ENCODE data around the gene MAST3. TPM values are rescaled to one million over a fixed set of nuclear protein-coding genes. Genes with fewer than 3 reads are reported as not detected.

Gene MAST3
- polyA plus RNA-seq, 3 donors = 6.8 to 34.0 (median 12.4) TPM

DNA sequence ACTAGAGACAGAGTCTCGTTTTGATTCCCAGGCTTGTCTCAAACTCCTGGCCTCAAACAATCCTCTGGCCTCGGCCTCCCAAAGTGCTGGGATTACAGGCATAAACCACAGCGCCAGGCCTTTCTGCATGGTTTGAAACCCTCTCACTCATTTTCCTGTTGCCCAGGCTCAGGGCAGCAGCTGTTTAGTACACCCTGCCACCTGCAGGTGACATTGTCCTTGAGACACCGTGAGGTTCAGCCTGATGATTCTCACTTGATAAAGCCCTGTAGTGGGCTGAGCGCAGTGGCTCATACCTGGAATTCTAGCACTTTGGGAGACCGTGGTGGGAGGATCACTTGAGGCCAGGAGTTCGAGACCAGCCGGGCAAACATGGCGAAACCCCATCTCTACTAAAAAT is 23.4 kb upstream of the MAST3 start:
- intact Hi-C loops (cut with micrococcal nuclease) = no loop called here
- Histone ChIP-seq H2AFZ (ENCODE audit: insufficient read depth, low read depth, low read length, poor library complexity, severe bottlenecking) (no peak overlapping the region), H3K4me2 (replicated peaks; ENCODE audit: extremely low read depth, low read length, poor library complexity, severe bottlenecking) (no peak overlapping the region), H3K9ac (ENCODE audit: insufficient read depth, low read length, poor library complexity, severe bottlenecking) (no peak overlapping the region), H4K20me1 (ENCODE audit: insufficient read depth, low read length) (no peaks in the 10 kb centered on the region), H3K4me3 (replicated peaks in 1 of 3; ENCODE audit: low read depth in 2 of 3, low read length in 3 of 3) (no peak overlapping the region), H3K27me3 (ENCODE audit: control insufficient read depth in 2 of 2, insufficient read depth in 2 of 2, low read length in 2 of 2) (no peaks in the 10 kb centered on the region), H3K36me3 (replicated peaks in 1 of 2; ENCODE audit: control insufficient read depth in 1 of 2, insufficient read depth in 2 of 2, low read length in 2 of 2) (peaks cover 5 to 23% of the 10 kb centered on the region in 2 donors), H3K9me3 (replicated peaks in 1 of 2; ENCODE audit: control insufficient read depth in 1 of 2, insufficient read depth in 1 of 2, low read length in 2 of 2) (no peaks in the 10 kb centered on the region), H3K4me1 (ENCODE audit: control insufficient read depth in 1 of 2, insufficient read depth in 2 of 2, low read length in 2 of 2) (no peaks in the 10 kb centered on the region), H3K27ac (ENCODE audit: low read depth in 1 of 2, low read length in 2 of 2) (no peak overlapping the region), H3K79me2 (ENCODE audit: insufficient read depth, low read length) (no peaks in the 10 kb centered on the region)
- Mint-ChIP-seq H3K9me3 (peaks cover 0 to 2% (median 0%) of the 10 kb centered on the region in 7 donors), H3K36me3 (peaks cover 37 to 50% of the 10 kb centered on the region in 2 donors), H3K27me3 (ENCODE audit: low read depth in 3 of 3) (peaks cover 0 to 6% (median 3%) of the 10 kb centered on the region in 3 donors), H3K4me1 (no peaks in the 10 kb centered on the region), H3K4me3 (no peak overlapping the region), H3K27ac (no peak overlapping the region)
- DNase-seq = no peak
- WGBS (ENCODE audit: insufficient coverage) = 86% methylated on average over 7 of the region's 9 CpGs
- TF ChIP-seq, protein P1, sequence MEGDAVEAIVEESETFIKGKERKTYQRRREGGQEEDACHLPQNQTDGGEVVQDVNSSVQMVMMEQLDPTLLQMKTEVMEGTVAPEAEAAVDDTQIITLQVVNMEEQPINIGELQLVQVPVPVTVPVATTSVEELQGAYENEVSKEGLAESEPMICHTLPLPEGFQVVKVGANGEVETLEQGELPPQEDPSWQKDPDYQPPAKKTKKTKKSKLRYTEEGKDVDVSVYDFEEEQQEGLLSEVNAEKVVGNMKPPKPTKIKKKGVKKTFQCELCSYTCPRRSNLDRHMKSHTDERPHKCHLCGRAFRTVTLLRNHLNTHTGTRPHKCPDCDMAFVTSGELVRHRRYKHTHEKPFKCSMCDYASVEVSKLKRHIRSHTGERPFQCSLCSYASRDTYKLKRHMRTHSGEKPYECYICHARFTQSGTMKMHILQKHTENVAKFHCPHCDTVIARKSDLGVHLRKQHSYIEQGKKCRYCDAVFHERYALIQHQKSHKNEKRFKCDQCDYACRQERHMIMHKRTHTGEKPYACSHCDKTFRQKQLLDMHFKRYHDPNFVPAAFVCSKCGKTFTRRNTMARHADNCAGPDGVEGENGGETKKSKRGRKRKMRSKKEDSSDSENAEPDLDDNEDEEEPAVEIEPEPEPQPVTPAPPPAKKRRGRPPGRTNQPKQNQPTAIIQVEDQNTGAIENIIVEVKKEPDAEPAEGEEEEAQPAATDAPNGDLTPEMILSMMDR (IDR thresholded peaks at IDR 0.05) = no peak

DNA sequence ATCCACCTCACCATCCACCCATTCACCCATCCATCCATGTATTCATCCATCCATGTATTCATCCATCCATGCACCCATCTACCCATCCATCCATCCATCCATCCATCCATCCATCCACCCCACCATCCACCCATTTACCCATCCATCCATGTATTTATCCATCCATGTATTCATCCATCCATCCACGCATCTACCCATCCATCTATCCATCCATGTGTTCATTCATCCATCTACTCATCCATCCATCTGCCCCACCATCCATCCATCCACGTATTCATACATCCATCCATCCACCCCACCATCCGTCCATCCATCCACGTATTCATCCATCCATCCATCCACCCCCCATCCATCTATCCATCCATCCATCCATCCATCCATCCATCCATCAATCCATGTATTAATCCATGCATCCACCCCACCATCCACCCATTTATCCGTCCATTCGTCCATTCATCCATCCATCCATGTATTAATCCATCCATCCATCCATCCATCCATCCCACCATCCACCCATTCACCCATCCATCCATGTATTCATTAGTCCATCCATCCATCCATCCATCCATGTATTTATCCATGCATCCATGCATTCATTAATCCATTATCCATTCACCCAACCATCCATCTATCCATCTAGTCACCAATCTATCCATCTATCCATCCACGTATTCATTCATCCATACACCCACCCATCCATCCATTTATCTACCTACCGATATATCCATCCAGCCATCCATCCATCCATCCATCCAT is 13.5 kb upstream of the MAST3 start:
- H3K4me3 ChIP-seq (replicated peaks in 1 of 3; ENCODE audit: low read depth in 2 of 3, low read length in 3 of 3) = no peak overlapping the region
- Mint-ChIP-seq H3K9me3 (peaks cover 0 to 9% (median 0%) of the 10 kb centered on the region in 7 donors), H3K4me3 (no peak overlapping the region), H3K4me1 (peaks cover 32% of the 10 kb centered on the region), H3K27me3 (ENCODE audit: low read depth in 3 of 3) (peaks cover 0 to 7% (median 0%) of the 10 kb centered on the region in 3 donors), H3K36me3 (peaks cover 17 to 24% of the 10 kb centered on the region in 2 donors), H3K27ac (no peak overlapping the region)
- TF ChIP-seq, protein P1 (IDR thresholded peaks at IDR 0.05) = no peak
- H4K20me1 ChIP-seq (ENCODE audit: insufficient read depth, low read length) = no peaks in the 10 kb centered on the region
- intact Hi-C loops (cut with micrococcal nuclease) = no loop called here
- no peaks in the 10 kb centered on the region for H3K36me3 ChIP-seq (replicated peaks in 1 of 2; ENCODE audit: control insufficient read depth in 1 of 2, insufficient read depth in 2 of 2, low read length in 2 of 2)
- no peaks in the 10 kb centered on the region for H3K9me3 ChIP-seq (replicated peaks in 1 of 2; ENCODE audit: control insufficient read depth in 1 of 2, insufficient read depth in 1 of 2, low read length in 2 of 2)
- H3K27me3 ChIP-seq (ENCODE audit: control insufficient read depth in 2 of 2, insufficient read depth in 2 of 2, low read length in 2 of 2) = no peaks in the 10 kb centered on the region
- no peak overlapping the region for H3K9ac ChIP-seq (ENCODE audit: insufficient read depth, low read length, poor library complexity, severe bottlenecking)
- peaks cover 29 to 38% of the 10 kb centered on the region in 2 donors for H3K4me1 ChIP-seq (ENCODE audit: control insufficient read depth in 1 of 2, insufficient read depth in 2 of 2, low read length in 2 of 2)
- H2AFZ ChIP-seq (ENCODE audit: insufficient read depth, low read depth, low read length, poor library complexity, severe bottlenecking) = no peak overlapping the region
- 91% methylated on average over 8 of the region's 8 CpGs for WGBS (ENCODE audit: insufficient coverage)
- H3K27ac ChIP-seq (ENCODE audit: low read depth in 1 of 2, low read length in 2 of 2) = no peak overlapping the region
- H3K4me2 ChIP-seq (replicated peaks; ENCODE audit: extremely low read depth, low read length, poor library complexity, severe bottlenecking) = no peak overlapping the region
- H3K79me2 ChIP-seq (ENCODE audit: insufficient read depth, low read length) = peaks cover 5% of the 10 kb centered on the region
- no peak for DNase-seq

Data from CD14-positive monocyte (primary cell).